Fibroblast of lung (primary cell): ENCODE data around the gene PRKAR1B. TPM values are rescaled to one million over a fixed set of nuclear protein-coding genes. Genes with fewer than 3 reads are reported as not detected.

Experiments
- DNase-seq, 2 donors: peaks; one replicate each; pipeline versions ENCODE4 v3.0.0 to v3.0.0-alpha.2; 2010; ENCODE audit warnings: low read depth in 2 of 2
- H2AFZ ChIP-seq: 2 replicates; pipeline ENCODE4 v1.5.1; 2012; ENCODE audit warnings: low read length, control low read depth, inconsistent platforms
- H3K27ac ChIP-seq: 2 replicates; pipeline ENCODE4 v1.5.1; 2011; ENCODE audit warnings: low read length, control low read depth; ENCODE audit not compliant: insufficient read depth
- H3K27me3 ChIP-seq: 2 replicates; pipeline ENCODE4 v1.5.1; 2011; ENCODE audit warnings: mild to moderate bottlenecking, low read length; ENCODE audit not compliant: control insufficient read depth, insufficient read depth
- H3K36me3 ChIP-seq: 2 replicates; pipeline ENCODE4 v1.5.1; 2011; ENCODE audit warnings: low read length; ENCODE audit not compliant: control insufficient read depth, insufficient read depth
- H3K4me1 ChIP-seq: 2 replicates; pipeline ENCODE4 v1.5.1; 2011; ENCODE audit warnings: low read length; ENCODE audit not compliant: control insufficient read depth, insufficient read depth; ENCODE audit errors: extremely low read depth
- H3K4me2 ChIP-seq: 2 replicates; pipeline ENCODE4 v1.5.1; 2011; ENCODE audit warnings: low read length, control low read depth; ENCODE audit not compliant: insufficient read depth; ENCODE audit errors: extremely low read depth
- H3K4me3 ChIP-seq, 4 experiments: fragments of 200-600 bp in 1 of 4; sonication (generic) in 1 of 4; replicated peaks in 1 of 4; 2 replicates each; pipeline ENCODE4 v1.5.1; 2011 to 2016; ENCODE audit warnings: low read length in 4 of 4, low read depth in 3 of 4, mild to moderate bottlenecking in 3 of 4, control low read depth in 2 of 4, inconsistent platforms in 1 of 4, mixed read lengths in 1 of 4; ENCODE audit not compliant: insufficient read depth in 1 of 4; ENCODE audit errors: control extremely low read depth in 1 of 4
- H3K79me2 ChIP-seq: 2 replicates; pipeline ENCODE4 v1.5.1; 2012; ENCODE audit warnings: mild to moderate bottlenecking, low read length, inconsistent platforms; ENCODE audit not compliant: control insufficient read depth, insufficient read depth
- H3K9ac ChIP-seq: 2 replicates; pipeline ENCODE4 v1.5.1; 2011; ENCODE audit warnings: mild to moderate bottlenecking, low read length, control low read depth; ENCODE audit not compliant: insufficient read depth
- H3K9me3 ChIP-seq: 2 replicates; pipeline ENCODE4 v1.5.1; 2012; ENCODE audit warnings: low read depth, low read length; ENCODE audit not compliant: control insufficient read depth, insufficient read depth
- H4K20me1 ChIP-seq: 2 replicates; pipeline ENCODE4 v1.5.1; 2011; ENCODE audit warnings: low read length; ENCODE audit not compliant: control insufficient read depth, insufficient read depth; ENCODE audit errors: extremely low read depth
- EZH2 ChIP-seq: IDR thresholded peaks from 2 replicates; pipeline ENCODE4 v1.5.1; 2012; ENCODE audit warnings: low read length, control low read depth, mild to moderate bottlenecking; ENCODE audit errors: missing control alignments
- polyA plus RNA-seq, 2 donors: library from polyadenylated mRNA; depleted of rRNA in 1 of 2; stranded (reverse) in 1 of 2; unstranded in 1 of 2; fragments of >200 nt; gene quantifications; 2 replicates each; pipeline ENCODE4 v1.2.1, GENCODE V29; 2011 to 2012; ENCODE audit warnings: missing spikeins in 1 of 2
- total RNA-seq: library from RNA; depleted of rRNA; stranded (reverse); fragments of >200 nt; gene quantifications from 2 replicates; pipeline ENCODE4 v1.2.1, GENCODE V29; 2014
- TF ChIP-seq, protein P1 (sequence below), 2 donors: IDR thresholded peaks in 1 of 2; conservative IDR thresholded peaks in 1 of 2; 1 replicate in 1 of 2; 2 replicates in 1 of 2; pipeline ENCODE4 v1.5.1; 2011 to 2012; ENCODE audit warnings: low read length in 2 of 2, control low read depth in 1 of 2, inconsistent platforms in 1 of 2, low read depth in 1 of 2, mild to moderate bottlenecking in 1 of 2

Gene PRKAR1B
- total and polyA plus RNA-seq, 2 donors (not counting 1 experiment from before 2014, with no cell fraction given), result 12.7 to 14.5 TPM

DNA sequence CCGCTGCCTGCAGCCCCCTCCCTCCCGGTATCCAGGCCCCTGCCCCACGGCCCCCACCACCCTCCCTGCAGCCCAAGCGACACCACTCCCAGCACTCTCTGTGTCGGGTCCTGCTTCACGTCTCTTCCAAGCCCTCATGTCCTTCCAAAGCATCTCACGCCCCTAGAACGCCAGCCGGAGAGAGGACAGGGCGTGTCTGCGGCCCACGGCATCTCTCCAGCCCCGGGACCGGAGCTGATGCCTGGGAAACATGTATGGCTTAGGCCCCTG, 156.3 kb downstream of the PRKAR1B start:
- H3K27me3 ChIP-seq, result no peaks in the 10 kb centered on the region
- H3K27ac ChIP-seq, result no peak overlapping the region
- H3K9me3 ChIP-seq, result no peaks in the 10 kb centered on the region
- no peak overlapping the region for H3K4me2 ChIP-seq
- no peak overlapping the region for H3K4me3 ChIP-seq
- H3K4me1 ChIP-seq, result no peaks in the 10 kb centered on the region
- H3K9ac ChIP-seq, result no peak overlapping the region
- no peak overlapping the region for H2AFZ ChIP-seq
- DNase-seq, result no peak
- TF ChIP-seq, protein P1, sequence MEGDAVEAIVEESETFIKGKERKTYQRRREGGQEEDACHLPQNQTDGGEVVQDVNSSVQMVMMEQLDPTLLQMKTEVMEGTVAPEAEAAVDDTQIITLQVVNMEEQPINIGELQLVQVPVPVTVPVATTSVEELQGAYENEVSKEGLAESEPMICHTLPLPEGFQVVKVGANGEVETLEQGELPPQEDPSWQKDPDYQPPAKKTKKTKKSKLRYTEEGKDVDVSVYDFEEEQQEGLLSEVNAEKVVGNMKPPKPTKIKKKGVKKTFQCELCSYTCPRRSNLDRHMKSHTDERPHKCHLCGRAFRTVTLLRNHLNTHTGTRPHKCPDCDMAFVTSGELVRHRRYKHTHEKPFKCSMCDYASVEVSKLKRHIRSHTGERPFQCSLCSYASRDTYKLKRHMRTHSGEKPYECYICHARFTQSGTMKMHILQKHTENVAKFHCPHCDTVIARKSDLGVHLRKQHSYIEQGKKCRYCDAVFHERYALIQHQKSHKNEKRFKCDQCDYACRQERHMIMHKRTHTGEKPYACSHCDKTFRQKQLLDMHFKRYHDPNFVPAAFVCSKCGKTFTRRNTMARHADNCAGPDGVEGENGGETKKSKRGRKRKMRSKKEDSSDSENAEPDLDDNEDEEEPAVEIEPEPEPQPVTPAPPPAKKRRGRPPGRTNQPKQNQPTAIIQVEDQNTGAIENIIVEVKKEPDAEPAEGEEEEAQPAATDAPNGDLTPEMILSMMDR (conservative IDR thresholded peaks at IDR 0.05 in 1 of 2, IDR thresholded peaks at IDR 0.05 in 1 of 2; ENCODE audit: low read depth in 1 of 2, low read length in 2 of 2), result no peak
- no peak for TF ChIP-seq EZH2
- H3K79me2 ChIP-seq, result no peaks in the 10 kb centered on the region
- H3K36me3 ChIP-seq, result no peaks in the 10 kb centered on the region
- no peaks in the 10 kb centered on the region for H4K20me1 ChIP-seq

DNA sequence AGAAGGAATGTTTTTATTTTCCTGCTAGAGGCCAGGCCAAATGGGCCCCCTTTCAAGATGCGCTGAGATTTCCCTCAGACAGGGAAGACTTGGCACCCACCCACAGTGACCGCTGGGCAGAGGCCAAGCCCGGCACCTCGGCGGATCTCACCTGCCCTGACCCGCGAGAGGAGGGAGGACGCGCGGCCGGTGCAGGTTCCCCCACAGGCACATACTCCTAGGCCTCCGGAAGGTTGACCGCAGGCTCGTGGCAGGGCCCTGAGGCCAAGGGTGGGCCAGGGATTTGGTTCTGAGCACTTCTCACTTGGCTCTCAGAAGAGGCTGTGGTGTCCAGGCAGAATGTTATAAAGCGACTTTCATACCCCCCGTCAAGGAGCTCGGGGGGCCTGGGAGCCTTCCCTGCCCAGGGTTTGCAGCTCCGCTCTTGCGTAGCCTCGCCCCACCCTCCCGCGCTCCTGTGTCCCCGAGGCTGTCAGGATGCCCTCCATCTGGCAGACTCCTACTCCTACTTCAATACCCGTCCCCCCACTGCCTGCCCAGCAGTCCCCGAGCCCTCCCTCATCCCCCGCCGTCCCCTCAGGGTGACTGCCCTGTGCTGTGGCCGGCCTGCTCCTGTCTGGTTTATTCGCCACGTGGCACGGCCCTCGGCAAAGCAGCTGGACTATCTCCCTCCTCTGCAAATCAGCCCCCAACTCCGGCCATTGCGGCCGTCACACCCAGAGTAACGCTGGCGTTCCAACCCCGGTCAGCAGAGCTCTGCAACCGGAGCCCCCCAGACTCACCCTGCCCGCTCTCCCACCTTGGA, 156.9 kb downstream of the PRKAR1B start:
- Histone ChIP-seq H3K9me3 (no peaks in the 10 kb centered on the region), H3K36me3 (no peaks in the 10 kb centered on the region), H3K79me2 (no peaks in the 10 kb centered on the region), H3K27ac (no peak overlapping the region), H4K20me1 (no peaks in the 10 kb centered on the region), H3K4me1 (no peaks in the 10 kb centered on the region), H3K9ac (no peak overlapping the region), H3K4me2 (no peak overlapping the region), H2AFZ (no peak overlapping the region), H3K4me3 (no peak overlapping the region), H3K27me3 (no peaks in the 10 kb centered on the region)
- TF ChIP-seq, protein P1 (conservative IDR thresholded peaks at IDR 0.05 in 1 of 2, IDR thresholded peaks at IDR 0.05 in 1 of 2; ENCODE audit: low read depth in 1 of 2, low read length in 2 of 2), result no peak
- no peak for TF ChIP-seq EZH2
- DNase-seq, result no peak

DNA sequence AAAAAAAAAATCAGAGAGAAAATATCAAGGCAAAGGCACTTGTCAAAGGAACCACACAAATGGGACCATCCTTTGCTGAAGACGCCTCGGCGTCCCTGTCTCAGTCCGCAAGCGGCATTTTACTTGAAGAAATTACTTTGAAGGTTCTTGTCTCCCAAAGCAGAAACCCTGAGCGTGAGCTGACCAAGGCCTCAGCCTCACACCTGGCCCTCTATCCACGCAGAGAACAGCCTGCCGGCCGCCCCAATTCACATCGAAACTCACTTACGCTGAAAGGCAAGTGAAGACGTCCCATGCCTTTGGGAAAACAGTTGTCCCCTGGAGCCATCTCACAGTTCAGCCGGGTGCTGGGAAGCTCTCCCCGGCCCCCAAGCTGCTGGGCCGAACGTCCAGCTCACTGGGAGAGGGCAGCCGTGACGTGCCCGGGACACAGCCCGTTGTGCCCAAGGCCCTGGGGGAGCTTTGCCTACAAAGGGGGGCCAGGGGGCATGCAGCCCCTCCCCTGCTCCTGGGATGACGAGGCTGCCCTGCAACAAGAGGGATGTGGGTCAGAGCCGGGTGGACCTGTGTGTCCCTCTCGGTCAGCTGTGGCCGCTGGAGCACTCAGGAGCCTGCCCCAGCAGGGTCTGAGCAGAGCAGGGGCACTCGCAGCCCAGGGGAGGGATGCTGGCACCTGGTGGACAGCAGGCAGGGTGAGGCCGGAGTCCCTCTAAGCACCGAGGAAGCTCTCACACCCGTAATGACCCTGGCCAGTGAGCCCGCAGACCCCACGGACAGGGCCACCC, 157.8 kb downstream of the PRKAR1B start:
- Histone ChIP-seq H4K20me1 (no peaks in the 10 kb centered on the region), H3K9me3 (no peaks in the 10 kb centered on the region), H3K4me2 (no peak overlapping the region), H2AFZ (no peak overlapping the region), H3K9ac (no peak overlapping the region), H3K79me2 (no peaks in the 10 kb centered on the region), H3K27ac (no peak overlapping the region), H3K27me3 (no peaks in the 10 kb centered on the region), H3K4me3 (no peak overlapping the region), H3K4me1 (no peaks in the 10 kb centered on the region), H3K36me3 (no peaks in the 10 kb centered on the region)
- DNase-seq, result no peak
- TF ChIP-seq EZH2, result no peak
- TF ChIP-seq, protein P1 (conservative IDR thresholded peaks at IDR 0.05 in 1 of 2, IDR thresholded peaks at IDR 0.05 in 1 of 2; ENCODE audit: low read depth in 1 of 2, low read length in 2 of 2), result no peak
